BLaER1 treated with 17β-estradiol and CSF1 and Interleukin-3, amounts not matched to agents 10 nM and 100 nM (cell line): ENCODE results near the gene HAAO.

Experiments used
- H3K27ac ChIP-seq, 11 experiments: shearing (Covaris generic); formaldehyde crosslinking; 2 replicates each; pipeline ENCODE4 v1.8.1; 2022
- H3K27me3 ChIP-seq, 11 experiments: shearing (Covaris generic); formaldehyde crosslinking; 2 replicates each; pipeline ENCODE4 v1.8.1; 2022
- H3K36me3 ChIP-seq, 11 experiments: shearing (Covaris generic); formaldehyde crosslinking; 2 replicates each; pipeline ENCODE4 v1.8.1; 2022
- H3K4me1 ChIP-seq, 10 experiments: shearing (Covaris generic); formaldehyde crosslinking; 2 replicates each; pipeline ENCODE4 v1.8.1; 2022
- H3K4me2 ChIP-seq, 11 experiments: shearing (Covaris generic); formaldehyde crosslinking; 2 replicates each; pipeline ENCODE4 v1.8.1; 2022
- H3K4me3 ChIP-seq, 10 experiments: shearing (Covaris generic); formaldehyde crosslinking; 2 replicates each; pipeline ENCODE4 v1.8.1; 2022
- H3K9ac ChIP-seq, 11 experiments: shearing (Covaris generic); formaldehyde crosslinking; 2 replicates each; pipeline ENCODE4 v1.8.1; 2022
- H3K9me3 ChIP-seq, 11 experiments: shearing (Covaris generic); formaldehyde crosslinking; replicated peaks in 1 of 11; 2 replicates each; pipeline ENCODE4 v1.8.1; 2022
- H4K20me1 ChIP-seq, 11 experiments: shearing (Covaris generic); formaldehyde crosslinking; 2 replicates each; pipeline ENCODE4 v1.8.1; 2022
- Cebpa-rat ChIP-seq, 11 experiments: shearing (Covaris generic); IDR thresholded peaks; 2 replicates each; pipeline ENCODE4 v1.8.1; 2022

Gene HAAO

DNA sequence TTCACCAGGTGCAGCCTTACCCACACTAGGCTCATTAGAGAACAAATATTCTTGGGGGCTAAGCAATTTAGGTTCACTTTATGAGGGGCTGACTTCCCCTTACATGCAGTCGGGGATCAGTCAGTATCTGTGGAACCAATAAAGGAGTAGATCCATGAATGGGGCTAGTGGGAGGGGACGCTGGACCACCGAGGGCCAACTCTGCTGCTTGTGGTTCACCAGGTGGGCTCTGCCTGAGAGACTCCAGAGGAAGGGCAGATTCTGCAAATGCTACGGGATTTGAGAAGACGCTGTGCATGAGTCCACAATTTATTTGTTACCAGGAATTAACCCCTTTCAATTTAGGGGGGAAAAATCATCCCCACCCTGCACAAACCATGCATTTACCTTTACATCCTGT is 15.9 kb upstream of the HAAO start:
- peaks cover 0 to under 1% (median 0%) of the 10 kb centered on the region in 11 experiments; a peak in 3 of 22 replicates for H3K9me3 ChIP-seq
- H4K20me1 ChIP-seq = no peaks in the 10 kb centered on the region
- H3K4me2 ChIP-seq = peak overlapping the region in 1 of 11 experiments; percentile 97; a peak in 1 of 22 replicates
- H3K9ac ChIP-seq = no peak overlapping the region
- H3K4me1 ChIP-seq = peaks cover 22 to 51% (median 28%) of the 10 kb centered on the region in 10 experiments
- TF ChIP-seq Cebpa-rat (IDR thresholded peaks at IDR 0.05) = no peak
- no peaks in the 10 kb centered on the region for H3K27me3 ChIP-seq
- no peak overlapping the region for H3K4me3 ChIP-seq
- H3K27ac ChIP-seq = no peak overlapping the region
- H3K36me3 ChIP-seq = no peaks in the 10 kb centered on the region

DNA sequence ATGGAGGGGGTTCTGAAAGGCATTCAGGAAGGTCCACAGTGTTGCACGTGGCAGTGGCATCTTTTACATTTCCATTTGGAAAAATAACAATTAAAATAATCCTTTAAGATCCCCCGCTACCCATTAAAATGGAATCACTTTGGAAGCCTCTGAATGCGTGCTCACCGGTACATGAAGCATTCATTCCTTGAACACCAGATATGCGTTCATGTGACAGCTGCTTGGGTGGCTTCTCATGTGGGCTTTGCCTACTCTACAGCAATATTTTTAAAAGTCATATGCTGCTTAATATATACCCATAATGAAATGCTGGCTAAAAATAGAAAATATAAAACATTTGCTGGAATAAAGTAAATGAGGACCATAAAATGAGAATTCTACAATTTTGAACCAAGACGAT is 14.4 kb upstream of the HAAO start:
- Histone ChIP-seq H3K27ac (no peak overlapping the region), H3K4me3 (no peak overlapping the region), H3K36me3 (no peaks in the 10 kb centered on the region), H3K4me2 (no peak overlapping the region), H3K9ac (no peak overlapping the region), H3K27me3 (no peaks in the 10 kb centered on the region), H3K9me3 (no peaks in the 10 kb centered on the region), H4K20me1 (no peaks in the 10 kb centered on the region), H3K4me1 (peaks cover 19 to 38% (median 25%) of the 10 kb centered on the region in 10 experiments)
- TF ChIP-seq Cebpa-rat (IDR thresholded peaks at IDR 0.05) = no peak

DNA sequence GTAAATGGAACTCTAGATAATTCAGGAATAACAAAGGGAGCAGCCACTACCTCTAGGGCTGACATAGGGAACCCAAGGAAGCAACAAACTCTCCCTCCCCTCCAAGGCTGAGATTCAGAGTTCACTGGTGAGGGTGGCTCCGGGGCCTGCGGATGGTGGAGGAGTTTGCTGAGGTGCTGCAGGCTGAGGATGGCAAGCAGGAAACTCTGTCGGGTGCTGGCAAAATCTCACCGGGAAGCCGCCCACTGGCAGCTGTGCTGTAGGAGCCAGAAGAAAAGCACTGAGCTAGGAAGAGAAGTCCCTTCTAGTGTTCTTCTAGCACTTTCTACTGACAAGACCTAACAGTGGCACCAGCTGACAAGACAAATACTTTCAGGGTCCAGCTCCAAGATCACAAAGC is 12.5 kb upstream of the HAAO start:
- H3K27ac ChIP-seq = peak overlapping the region in 4 of 11 experiments; percentile 31 to 54 (median 35); a peak in 7 of 22 replicates
- H3K4me1 ChIP-seq = peaks cover 7 to 25% (median 12%) of the 10 kb centered on the region in 10 experiments
- no peak overlapping the region for H3K9ac ChIP-seq
- no peaks in the 10 kb centered on the region for H4K20me1 ChIP-seq
- H3K4me3 ChIP-seq = no peak overlapping the region
- H3K27me3 ChIP-seq = no peaks in the 10 kb centered on the region
- no peak for TF ChIP-seq Cebpa-rat (IDR thresholded peaks at IDR 0.05)
- no peaks in the 10 kb centered on the region for H3K36me3 ChIP-seq
- peak overlapping the region in 4 of 11 experiments; percentile 24 to 56 (median 49); a peak in 8 of 22 replicates for H3K4me2 ChIP-seq
- H3K9me3 ChIP-seq = no peaks in the 10 kb centered on the region

DNA sequence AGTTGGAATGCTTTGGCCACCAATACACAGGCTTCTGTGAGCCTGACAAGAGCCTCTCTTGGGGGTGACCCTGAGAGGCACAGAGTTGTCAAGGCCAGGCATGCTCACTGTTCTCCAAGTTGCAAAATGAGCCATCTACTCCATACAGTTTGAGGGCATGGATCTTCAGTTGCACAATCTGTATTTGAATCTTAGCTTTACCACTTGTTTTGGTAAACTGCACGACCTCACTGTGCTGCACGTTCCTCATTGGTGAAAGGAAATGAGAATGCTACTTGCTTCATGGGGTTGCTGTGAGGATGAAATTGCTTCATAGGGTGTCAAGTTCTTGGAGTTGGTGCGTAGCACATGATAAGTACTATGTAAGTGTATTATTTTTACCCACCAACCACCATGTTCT is 12.0 kb upstream of the HAAO start:
- peak in 7 of 11 experiments; percentile 15 to 62 (median 41); a peak in 8 of 22 replicates for TF ChIP-seq Cebpa-rat (IDR thresholded peaks at IDR 0.05)
- Histone ChIP-seq H3K9ac (no peak overlapping the region), H3K27me3 (no peaks in the 10 kb centered on the region), H3K27ac (peak overlapping the region in 4 of 11 experiments; percentile 32 to 58 (median 50); a peak in 7 of 22 replicates), H4K20me1 (no peaks in the 10 kb centered on the region), H3K9me3 (no peaks in the 10 kb centered on the region), H3K4me2 (peak overlapping the region in 4 of 11 experiments; percentile 24 to 56 (median 49); a peak in 9 of 22 replicates), H3K4me3 (no peak overlapping the region), H3K36me3 (no peaks in the 10 kb centered on the region), H3K4me1 (peaks cover 5 to 23% (median 10%) of the 10 kb centered on the region in 10 experiments)

DNA sequence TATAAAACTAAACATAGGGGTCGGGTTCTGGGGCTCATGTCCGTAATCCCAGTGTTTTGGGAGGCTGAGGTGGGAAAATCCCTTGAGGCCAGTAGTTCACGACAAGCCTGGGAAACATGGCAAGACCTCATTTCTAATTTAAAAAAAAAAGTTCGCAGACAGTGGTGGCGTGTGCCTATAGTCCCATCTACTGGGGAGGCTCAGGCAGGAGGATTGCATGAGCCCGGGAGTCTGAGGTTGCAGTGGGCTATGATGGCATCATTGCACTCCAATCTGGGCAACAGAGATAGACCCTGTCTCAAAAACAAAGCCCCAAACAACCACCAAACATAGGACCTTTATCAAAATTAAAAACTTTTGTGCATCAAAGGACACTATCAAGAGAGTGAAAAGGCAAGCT is 9.8 kb upstream of the HAAO start:
- H3K9ac ChIP-seq = no peak overlapping the region
- no peak overlapping the region for H3K4me2 ChIP-seq
- H3K9me3 ChIP-seq = no peaks in the 10 kb centered on the region
- no peak overlapping the region for H3K27ac ChIP-seq
- no peaks in the 10 kb centered on the region for H4K20me1 ChIP-seq
- no peaks in the 10 kb centered on the region for H3K27me3 ChIP-seq
- no peak for TF ChIP-seq Cebpa-rat (IDR thresholded peaks at IDR 0.05)
- H3K36me3 ChIP-seq = no peaks in the 10 kb centered on the region
- peaks cover 1 to 17% (median 5%) of the 10 kb centered on the region in 10 experiments; a peak in 14 of 20 replicates for H3K4me1 ChIP-seq
- H3K4me3 ChIP-seq = no peak overlapping the region

DNA sequence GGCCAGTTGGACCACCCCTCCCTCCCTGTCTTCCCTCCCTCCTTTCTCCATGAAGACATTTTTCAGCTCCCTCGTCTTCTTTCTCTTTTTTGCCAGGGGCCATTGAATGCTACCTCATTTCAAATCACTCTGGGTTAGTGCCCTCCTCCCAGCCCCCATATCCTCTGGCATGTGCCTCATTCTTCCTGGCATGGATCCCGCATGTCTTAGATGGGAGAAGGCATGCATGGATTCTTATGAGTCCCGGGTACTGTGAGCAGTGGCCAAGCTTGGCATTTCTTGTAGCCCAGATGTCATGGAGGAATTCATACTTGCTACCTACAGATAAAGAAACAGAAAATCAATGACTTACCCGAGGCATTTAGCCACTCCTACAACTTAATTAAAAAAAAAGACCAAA is 9.0 kb upstream of the HAAO start:
- H3K9ac ChIP-seq = no peak overlapping the region
- no peak for TF ChIP-seq Cebpa-rat (IDR thresholded peaks at IDR 0.05)
- no peaks in the 10 kb centered on the region for H3K9me3 ChIP-seq
- no peak overlapping the region for H3K4me3 ChIP-seq
- no peaks in the 10 kb centered on the region for H4K20me1 ChIP-seq
- H3K36me3 ChIP-seq = no peaks in the 10 kb centered on the region
- no peak overlapping the region for H3K4me2 ChIP-seq
- H3K27me3 ChIP-seq = no peaks in the 10 kb centered on the region
- no peak overlapping the region for H3K27ac ChIP-seq
- H3K4me1 ChIP-seq = peaks cover 8 to 17% (median 11%) of the 10 kb centered on the region in 10 experiments; a peak in 18 of 20 replicates

DNA sequence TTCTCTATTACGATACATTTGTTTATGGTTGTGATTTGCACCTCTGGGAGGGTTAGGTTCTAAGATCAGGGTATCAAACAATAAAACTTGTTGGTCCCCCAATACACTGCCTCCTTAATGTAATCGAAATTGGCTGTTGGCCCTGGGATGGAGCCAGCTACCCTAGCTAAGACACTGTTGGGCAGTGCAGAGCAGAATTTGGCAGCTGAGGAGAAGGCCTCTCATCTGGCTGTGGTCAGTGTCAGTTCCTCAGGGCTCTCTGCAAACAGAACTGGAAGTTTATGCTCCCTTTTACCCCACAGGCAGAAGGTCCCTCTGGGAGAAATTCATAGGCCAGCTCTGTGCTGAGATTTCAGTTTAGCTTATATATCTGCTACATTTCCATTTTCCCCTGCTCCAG is 8.6 kb upstream of the HAAO start:
- Histone ChIP-seq H3K4me1 (peaks cover 12 to 21% (median 14%) of the 10 kb centered on the region in 10 experiments; a peak in 19 of 20 replicates), H3K27ac (no peak overlapping the region), H3K9me3 (no peaks in the 10 kb centered on the region), H3K9ac (no peak overlapping the region), H3K27me3 (no peaks in the 10 kb centered on the region), H3K36me3 (no peaks in the 10 kb centered on the region), H3K4me3 (no peak overlapping the region), H4K20me1 (no peaks in the 10 kb centered on the region), H3K4me2 (no peak overlapping the region)
- no peak for TF ChIP-seq Cebpa-rat (IDR thresholded peaks at IDR 0.05)

DNA sequence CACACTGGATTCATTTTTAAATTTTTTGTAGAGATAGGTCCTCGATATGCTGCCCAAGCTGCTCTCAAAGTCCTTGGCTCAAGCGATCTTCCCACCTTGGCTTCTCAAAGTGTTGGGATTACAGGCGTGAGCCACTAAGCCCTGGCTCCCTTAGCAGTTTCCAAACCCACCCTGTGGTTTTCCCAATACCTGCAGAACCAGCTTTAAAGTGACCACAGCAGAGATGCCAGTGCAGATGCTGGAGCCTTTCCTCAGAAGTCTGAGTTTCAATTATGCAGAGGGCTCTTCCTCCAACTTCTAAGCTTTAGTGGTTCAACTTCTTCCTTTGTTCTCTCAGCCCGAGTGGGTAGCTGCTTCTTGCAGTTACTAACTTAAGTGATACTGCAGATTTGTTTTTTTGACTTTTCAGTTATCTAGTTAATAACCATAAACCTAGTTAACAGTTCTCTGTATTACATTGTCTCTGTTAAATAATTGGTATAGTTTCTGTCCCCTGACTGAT is 8.1 kb upstream of the HAAO start:
- no peak overlapping the region for H3K4me3 ChIP-seq
- TF ChIP-seq Cebpa-rat (IDR thresholded peaks at IDR 0.05) = no peak

DNA sequence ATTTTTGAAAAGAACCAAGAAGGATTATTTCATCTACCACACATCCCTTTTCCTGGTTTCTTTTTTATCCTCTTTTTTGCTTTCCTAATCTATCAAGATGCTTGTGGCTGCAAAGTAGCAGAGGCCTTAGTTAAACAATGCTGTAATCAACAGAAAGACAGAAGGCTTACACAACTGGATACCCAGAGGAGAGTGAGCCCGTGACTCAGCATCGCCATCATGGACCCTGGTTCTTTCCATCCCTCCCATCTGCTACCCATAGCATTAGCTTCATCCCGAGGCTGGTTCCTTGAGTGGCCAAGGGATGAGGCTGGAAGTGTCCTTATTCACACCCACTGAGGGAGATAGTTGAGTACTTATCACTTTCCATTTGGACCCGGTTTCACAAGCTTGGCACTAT is 7.5 kb upstream of the HAAO start:
- Histone ChIP-seq H3K4me2 (no peak overlapping the region), H3K9me3 (no peaks in the 10 kb centered on the region)

More for the DNA sequence above, 8.1 kb upstream of the HAAO start:
- Histone ChIP-seq H4K20me1 (no peaks in the 10 kb centered on the region), H3K9ac (no peak overlapping the region), H3K4me1 (peaks cover 17 to 25% (median 18%) of the 10 kb centered on the region in 10 experiments; a peak in 19 of 20 replicates), H3K27ac (no peak overlapping the region), H3K36me3 (no peaks in the 10 kb centered on the region), H3K27me3 (peaks cover 0 to under 1% (median 0%) of the 10 kb centered on the region in 11 experiments; a peak in 2 of 22 replicates), H3K9me3 (no peaks in the 10 kb centered on the region), H3K4me2 (no peak overlapping the region; a peak in 1 of 22 replicates)

DNA sequence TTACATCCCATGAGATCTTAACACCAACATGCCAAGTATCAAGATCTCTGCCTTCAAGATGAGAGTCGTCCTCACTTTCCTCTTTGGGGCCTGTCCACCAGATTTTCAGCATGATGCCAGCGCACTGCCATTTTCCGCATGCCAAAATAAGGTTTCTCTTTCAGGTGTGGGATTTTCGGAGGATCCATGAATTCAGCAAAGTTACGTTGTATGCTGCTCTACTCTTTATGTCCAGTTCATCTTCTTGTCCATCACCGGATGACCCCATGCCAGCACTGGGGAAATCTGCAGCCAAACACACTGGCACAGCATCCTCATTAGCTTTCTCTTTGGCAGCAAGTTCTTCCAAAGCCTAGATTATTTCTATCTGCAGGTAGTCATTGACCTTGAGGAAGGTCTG is 4.9 kb upstream of the HAAO start:
- H4K20me1 ChIP-seq = peaks cover 0 to 4% (median 0%) of the 10 kb centered on the region in 11 experiments; a peak in 1 of 22 replicates
- H3K27ac ChIP-seq = no peak overlapping the region
- H3K4me3 ChIP-seq = no peak overlapping the region
- H3K36me3 ChIP-seq = no peaks in the 10 kb centered on the region
- H3K9ac ChIP-seq = no peak overlapping the region
- peak overlapping the region in 3 of 11 experiments; percentile 19 to 50 (median 25); a peak in 4 of 22 replicates for H3K4me2 ChIP-seq
- peaks cover 0 to 5% (median 0%) of the 10 kb centered on the region in 11 experiments; a peak in 1 of 22 replicates for H3K9me3 ChIP-seq
- peaks cover 25 to 33% (median 27%) of the 10 kb centered on the region in 11 experiments for H3K27me3 ChIP-seq
- no peak for TF ChIP-seq Cebpa-rat (IDR thresholded peaks at IDR 0.05)
- peaks cover 18 to 48% (median 39%) of the 10 kb centered on the region in 10 experiments for H3K4me1 ChIP-seq

More for the DNA sequence above, 7.5 kb upstream of the HAAO start:
- peaks cover 0 to 7% (median 1%) of the 10 kb centered on the region in 11 experiments; a peak in 10 of 22 replicates for H3K27me3 ChIP-seq
- no peak overlapping the region for H3K27ac ChIP-seq
- H3K36me3 ChIP-seq = no peaks in the 10 kb centered on the region
- H3K4me3 ChIP-seq = no peak overlapping the region
- no peaks in the 10 kb centered on the region for H4K20me1 ChIP-seq
- no peak overlapping the region for H3K9ac ChIP-seq
- peaks cover 15 to 23% (median 19%) of the 10 kb centered on the region in 10 experiments; a peak in 19 of 20 replicates for H3K4me1 ChIP-seq
- no peak for TF ChIP-seq Cebpa-rat (IDR thresholded peaks at IDR 0.05)
